GM21528 (cell line): ENCODE results near the gene POLR3K.
A peak's percentile ranks its signal among the peaks of the same experiment; 100 is the strongest.

Source experiments
- ATAC-seq: cut with Tn5 transposase; IDR thresholded peaks from one replicate; pipeline ENCODE4 v1.9.1; 2021; ENCODE audit warnings: mild to moderate bottlenecking, moderate library complexity; ENCODE audit not compliant: unreplicated experiment, low FRiP score

The POLR3K gene

GRCh38 chr16:79151-80054, 26.0 kb upstream of the POLR3K start:
- ATAC-seq = no peak

GRCh38 chr16:78444-79150, 25.2 kb upstream of the POLR3K start:
- peak; percentile 21 for ATAC-seq

DNA sequence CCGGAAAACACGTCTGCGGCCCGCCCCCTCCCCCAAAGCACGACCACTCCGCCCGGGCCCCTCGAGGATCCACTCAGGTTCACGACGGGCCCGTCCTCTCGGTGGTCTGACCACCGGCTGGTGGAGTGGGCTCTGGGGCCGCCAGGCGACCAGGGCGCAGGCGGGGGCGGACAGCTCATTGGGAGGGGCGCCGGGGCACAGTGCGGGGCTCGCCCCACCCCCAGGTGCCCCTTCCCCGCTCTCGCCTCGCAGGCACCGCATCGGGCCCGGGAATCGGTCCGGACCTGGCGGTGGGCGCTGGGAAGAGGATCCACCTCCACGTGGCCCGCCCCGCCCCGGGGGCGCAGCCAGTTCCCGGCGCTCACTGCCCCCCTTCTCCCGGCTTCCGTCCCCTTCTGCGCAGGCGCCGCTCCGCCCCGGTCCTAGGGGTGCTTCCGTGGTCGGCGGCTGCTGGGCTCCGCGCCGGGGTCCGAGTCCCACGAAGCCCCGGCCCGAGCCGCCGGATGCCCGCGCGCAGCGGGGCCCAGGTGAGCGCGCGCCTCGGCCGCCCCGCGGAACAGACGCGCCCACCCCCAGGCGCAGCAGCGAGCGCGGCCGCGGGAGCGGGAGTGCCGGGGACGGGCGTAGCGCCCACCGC, 24.5 kb upstream of the POLR3K start, which contains the start of gene MPG:
Gene MPG, plus strand, starts transcription at position 419 of the 637 bp plus-strand sequence. Its CDS starts 85 bp downstream, at position 504.
- peak; percentile 62 for ATAC-seq

- ATAC-seq = peak; percentile 36
These were observed 23.9 kb upstream of the POLR3K start for GRCh38 chr16:77273-77806.

DNA sequence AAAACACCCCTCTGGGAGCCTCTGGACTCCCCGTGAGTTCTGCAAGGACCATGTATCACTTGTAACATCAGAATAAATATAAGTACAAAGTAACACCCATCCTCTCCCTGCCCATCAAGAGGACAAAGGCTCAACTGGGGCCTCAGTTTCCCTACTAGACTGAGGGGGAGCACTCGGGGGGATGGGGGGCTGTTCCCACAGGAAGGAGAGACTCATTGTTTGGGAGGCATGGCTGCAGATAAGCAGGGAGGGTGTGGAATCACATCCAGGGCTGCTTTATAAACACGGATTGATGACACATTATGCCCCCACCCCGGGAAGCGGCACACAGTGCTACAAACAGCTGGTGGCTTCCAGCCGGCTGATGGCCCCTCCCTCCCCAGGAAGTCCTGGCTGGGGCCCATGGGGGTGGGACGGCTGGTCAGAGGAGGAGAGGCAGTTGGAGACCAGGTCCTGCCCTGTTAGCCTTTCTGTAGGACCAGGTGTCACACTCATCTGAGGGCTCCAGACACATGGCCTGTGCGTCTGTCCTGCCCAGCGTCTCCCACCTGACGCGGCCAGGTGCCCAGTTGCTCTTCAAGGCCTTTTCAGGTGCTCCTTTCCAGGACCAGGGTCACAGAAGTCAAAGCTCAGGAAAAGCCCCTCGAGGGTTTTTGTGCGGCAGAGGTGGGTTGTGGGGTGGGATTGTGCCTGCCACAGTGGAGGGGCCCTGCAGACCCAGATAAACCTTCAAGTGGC, 23.3 kb upstream of the POLR3K start:
- no peak for ATAC-seq

DNA sequence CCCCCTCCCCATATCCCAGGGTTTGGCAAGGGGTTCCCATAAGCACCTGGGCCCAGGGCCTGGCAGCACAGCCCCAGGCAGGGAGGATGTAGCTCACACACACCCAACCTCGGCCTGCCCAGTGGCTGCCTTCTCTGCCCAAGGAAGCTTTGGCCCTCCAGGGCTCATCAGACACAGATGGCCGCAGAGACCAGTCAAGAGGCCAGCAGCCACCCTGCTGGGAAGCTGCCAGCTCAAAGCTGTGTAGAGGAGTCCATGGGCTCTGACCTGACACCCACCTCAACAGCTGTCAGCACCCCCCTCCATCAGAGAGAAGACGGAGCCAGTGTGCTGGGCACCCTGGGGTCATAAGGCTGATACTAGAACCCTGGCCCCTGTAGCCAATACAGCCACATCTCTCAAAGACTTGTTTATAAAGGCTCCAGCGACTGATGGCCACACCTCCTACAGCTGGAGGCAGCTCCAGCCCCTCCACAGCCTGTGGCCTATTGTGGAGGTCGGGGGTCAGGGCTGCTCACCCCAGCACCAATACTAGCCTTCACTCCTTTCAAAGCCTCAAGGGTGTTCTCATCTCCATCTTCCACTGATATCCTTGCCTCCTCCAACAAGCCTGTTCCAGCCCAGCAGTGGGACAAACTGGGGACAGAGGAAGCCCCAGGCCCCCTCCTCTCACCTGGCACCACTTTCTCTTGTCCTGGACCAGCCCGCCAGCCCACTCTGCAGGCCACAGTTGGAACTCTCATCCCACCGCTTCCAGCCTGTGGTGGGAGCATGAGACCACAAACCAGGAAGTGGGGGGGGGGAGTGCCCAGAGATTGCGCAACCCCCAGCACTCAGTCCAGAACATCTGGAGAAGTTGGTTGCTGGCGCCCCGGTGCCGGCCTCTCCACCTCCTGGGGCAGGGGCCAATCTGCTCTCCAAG, 22.4 kb upstream of the POLR3K start:
- ATAC-seq = no peak

- no peak for ATAC-seq
These were observed 21.4 kb upstream of the POLR3K start for GRCh38 chr16:74747-75334.

GRCh38 chr16:74051-74746, 20.8 kb upstream of the POLR3K start:
- ATAC-seq = no peak

- ATAC-seq = no peak
These were observed 19.4 kb upstream of the POLR3K start, which contains the start of gene RHBDF1 for GRCh38 chr16:72561-73548. Gene RHBDF1, minus strand, starts transcription at chr16:72631. Its CDS starts 7,616 bp downstream, at chr16:65015.

- no peak for ATAC-seq
These were observed 18.4 kb upstream of the POLR3K start for GRCh38 chr16:71540-72401.

GRCh38 chr16:71210-71539, 17.8 kb upstream of the POLR3K start:
- no peak for ATAC-seq

- no peak for ATAC-seq
These were observed 15.8 kb upstream of the POLR3K start for GRCh38 chr16:69181-69580.

DNA sequence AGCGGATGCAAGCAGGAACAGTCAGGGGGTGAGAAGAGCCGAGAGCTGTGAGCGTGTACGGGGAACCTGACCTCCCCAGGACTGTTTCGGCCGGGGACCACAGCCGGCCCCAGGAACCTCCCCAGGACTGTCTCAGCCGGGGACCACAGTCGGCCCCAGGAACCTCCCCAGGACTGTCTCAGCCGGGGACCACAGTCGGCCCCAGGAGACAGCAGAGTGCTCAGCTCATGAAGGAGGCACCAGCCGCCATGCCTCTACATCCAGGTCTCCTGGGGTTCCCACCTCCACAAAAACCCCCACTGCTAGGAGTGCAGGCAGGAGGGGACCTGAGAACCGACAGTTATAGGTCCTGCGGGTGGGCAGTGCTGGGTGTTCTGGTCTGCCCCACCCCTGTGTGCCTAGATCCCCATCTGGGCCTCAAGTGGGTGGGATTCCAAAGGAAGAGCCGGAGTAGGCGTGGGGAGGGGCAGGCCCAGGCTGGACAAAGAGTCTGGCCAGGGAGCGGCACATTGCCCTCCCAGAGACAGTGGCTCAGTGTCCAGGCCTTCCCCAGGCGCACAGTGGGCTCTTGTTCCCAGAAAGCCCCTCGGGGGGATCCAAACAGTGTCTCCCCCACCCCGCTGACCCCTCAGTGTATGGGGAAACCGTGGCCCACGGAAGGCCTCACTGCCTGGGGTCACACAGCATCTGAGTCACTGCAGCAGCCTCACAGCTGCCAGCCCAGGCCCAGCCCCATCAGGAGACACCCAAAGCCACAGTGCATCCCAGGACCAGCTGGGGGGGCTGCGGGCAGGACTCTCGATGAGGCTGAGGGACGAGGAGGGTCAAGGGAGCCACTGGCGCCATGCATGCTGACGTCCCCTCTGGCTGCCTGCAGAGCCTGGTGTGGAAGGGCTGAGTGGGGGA, 14.7 kb upstream of the POLR3K start:
- ATAC-seq = no peak

GRCh38 chr16:67183-67791, 13.9 kb upstream of the POLR3K start:
- no peak for ATAC-seq
